K562 (cell line): ENCODE data around the gene WDCP. TPM values are rescaled to one million over a fixed set of nuclear protein-coding genes. Genes with fewer than 3 reads are reported as not detected.

Experiments
- ARHGAP35 ChIP-seq: fragments of 450-650 bp; IDR thresholded peaks from 2 replicates; pipeline ENCODE4 v1.6.1; 2018; ENCODE audit not compliant: partially characterized antibody
- CREM ChIP-seq: IDR thresholded peaks from 2 replicates; pipeline ENCODE4 v1.6.1; 2014; ENCODE audit warnings: antibody characterized with exemption, low read depth
- DACH1 ChIP-seq: fragments of 450-650 bp; IDR thresholded peaks from 2 replicates; pipeline ENCODE4 v1.6.1; 2018; ENCODE audit not compliant: partially characterized antibody
- FOXK2 ChIP-seq, 2 experiments: fragments of 450-650 bp; IDR thresholded peaks in 1 of 2; conservative IDR thresholded peaks in 1 of 2; 2 replicates each; pipeline ENCODE4 v1.6.1; 2016; ENCODE audit warnings: low read depth in 2 of 2, mild to moderate bottlenecking in 1 of 2
- HMG20A ChIP-seq: fragments of 450-650 bp; formaldehyde crosslinking; conservative IDR thresholded peaks from 2 replicates; pipeline ENCODE4 v1.4.0; 2020; ENCODE audit warnings: mild to moderate bottlenecking, mixed read lengths
- RAD21 ChIP-seq, 2 experiments: fragments of 250-450 bp in 1 of 2; fragments of 450-650 bp in 1 of 2; sonication (Bioruptor Pico) in 1 of 2; formaldehyde crosslinking in 1 of 2; IDR thresholded peaks in 1 of 2; conservative IDR thresholded peaks in 1 of 2; 2 replicates each; pipeline versions ENCODE4 v1.4.0 to v1.8.0; 2020 to 2022; ENCODE audit warnings: mild to moderate bottlenecking in 2 of 2, moderate library complexity in 1 of 2
- TAL1 ChIP-seq: fragments of 450-650 bp; IDR thresholded peaks from 2 replicates; pipeline ENCODE4 v1.6.1; 2016; ENCODE audit warnings: mild to moderate bottlenecking
- ZNF146 ChIP-seq: IDR thresholded peaks from one replicate; pipeline ENCODE4 v1.6.1; 2018; ENCODE audit warnings: missing compliant biosample characterization; ENCODE audit not compliant: unreplicated experiment
- ZNF253 ChIP-seq: fragments of 250-450 bp; sonication (Bioruptor Pico); conservative IDR thresholded peaks from 2 replicates; pipeline ENCODE4 v1.6.1; 2021; ENCODE audit warnings: mild to moderate bottlenecking
- ZNF584 ChIP-seq: fragments of 200-800 bp; sonication (Bioruptor generic); IDR thresholded peaks from 2 replicates; pipeline ENCODE4 v1.6.1; 2016; ENCODE audit warnings: low read depth, mild to moderate bottlenecking, missing genetic modification characterization, missing compliant biosample characterization
- ZNF717 ChIP-seq: fragments of 250-450 bp; sonication (Bioruptor Pico); IDR thresholded peaks from 2 replicates; pipeline ENCODE4 v1.5.0; 2021
- ZNF77 ChIP-seq: fragments of 250-450 bp; sonication (Bioruptor Pico); IDR thresholded peaks from 2 replicates; pipeline ENCODE4 v1.5.0; 2020
- polyA plus RNA-seq, 8 experiments: library from polyadenylated mRNA; depleted of rRNA in 4 of 8; stranded (reverse) in 5 of 8; unstranded in 3 of 8; fragments of >200 nt; fragmentation: Nextera tagmentation in 2 of 8; fragmentation: Illumina TruSeq in 1 of 8; extraction: Ambion mirVana in 2 of 8; extraction: Trizol in 1 of 8; gene quantifications; 2 replicates each; pipeline versions ENCODE4 v1.2.1 to v1.2.3, GENCODE V29; 2011 to 2014; ENCODE audit warnings: inconsistent platforms in 1 of 8, missing spikeins in 1 of 8
- total RNA-seq, 7 experiments: library from RNA; depleted of rRNA in 6 of 7; stranded (reverse); fragments of >200 nt in 6 of 7; fragmentation: Illumina TruSeq in 2 of 7; extraction: Trizol in 2 of 7; gene quantifications; 2 replicates each; pipeline versions ENCODE4 v1.2.1 to v1.2.3, GENCODE V29; 2011 to 2021; ENCODE audit warnings: low replicate concordance in 1 of 7
- TF ChIP-seq, protein P1 (sequence below): IDR thresholded peaks from 2 replicates; pipeline ENCODE4 v1.6.1; 2014; ENCODE audit warnings: antibody characterized with exemption
- TF ChIP-seq, protein P2 (sequence below): fragments of 450-650 bp; formaldehyde crosslinking; IDR thresholded peaks from 2 replicates; pipeline ENCODE4 v1.4.0; 2020; ENCODE audit warnings: mild to moderate bottlenecking, moderate library complexity
- TF ChIP-seq, protein P3 (sequence below), 2 experiments: fragments of 450-650 bp; formaldehyde crosslinking in 1 of 2; IDR thresholded peaks; 2 replicates each; pipeline versions ENCODE4 v1.4.0 to v1.6.1; 2014 to 2020; ENCODE audit warnings: mild to moderate bottlenecking in 2 of 2, borderline replicate concordance in 1 of 2, low read depth in 1 of 2
- TF ChIP-seq, protein P4 (sequence below): IDR thresholded peaks from 2 replicates; pipeline ENCODE4 v1.6.1; 2012; ENCODE audit warnings: low read depth, low read length, improper control_type of control experiment, borderline replicate concordance

WDCP gene
- total and polyA plus RNA-seq, 9 of the 15 experiments (the other 6 are each of a cell fraction or from before 2014, with no cell fraction given) = 10.1 to 41.4 (median 21.8) TPM

DNA sequence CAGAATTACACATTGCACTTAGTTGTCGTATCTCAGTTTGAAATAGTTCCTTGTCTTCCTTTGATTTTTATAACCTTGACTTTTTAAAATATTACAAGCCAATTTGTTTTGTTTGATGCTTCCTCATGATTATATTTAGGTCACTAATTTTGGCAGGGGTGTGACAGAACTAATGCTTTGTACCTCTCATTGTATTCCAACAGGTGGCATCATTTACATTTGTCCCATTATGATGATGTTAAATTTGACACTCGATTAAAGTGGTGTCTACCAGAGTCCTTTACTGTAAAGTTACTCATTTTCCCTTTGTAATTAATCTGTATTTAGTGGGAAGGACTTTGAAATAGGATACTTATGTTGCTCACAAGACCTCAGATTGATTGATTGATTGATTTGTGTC lies 58.8 kb downstream of the WDCP start (continued):
- TF ChIP-seq, protein P1, sequence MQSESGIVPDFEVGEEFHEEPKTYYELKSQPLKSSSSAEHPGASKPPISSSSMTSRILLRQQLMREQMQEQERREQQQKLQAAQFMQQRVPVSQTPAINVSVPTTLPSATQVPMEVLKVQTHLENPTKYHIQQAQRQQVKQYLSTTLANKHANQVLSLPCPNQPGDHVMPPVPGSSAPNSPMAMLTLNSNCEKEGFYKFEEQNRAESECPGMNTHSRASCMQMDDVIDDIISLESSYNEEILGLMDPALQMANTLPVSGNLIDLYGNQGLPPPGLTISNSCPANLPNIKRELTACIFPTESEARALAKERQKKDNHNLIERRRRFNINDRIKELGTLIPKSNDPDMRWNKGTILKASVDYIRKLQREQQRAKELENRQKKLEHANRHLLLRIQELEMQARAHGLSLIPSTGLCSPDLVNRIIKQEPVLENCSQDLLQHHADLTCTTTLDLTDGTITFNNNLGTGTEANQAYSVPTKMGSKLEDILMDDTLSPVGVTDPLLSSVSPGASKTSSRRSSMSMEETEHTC = no peak
- TF ChIP-seq ZNF717 (CRISPR knock-in tag) (no peak), FOXK2 (conservative IDR thresholded peaks at IDR 0.05 in 1 of 2, IDR thresholded peaks at IDR 0.05 in 1 of 2; ENCODE audit: low read depth in 2 of 2) (no peak), ZNF584 (no peak), ZNF253 (CRISPR knock-in tag) (no peak), DACH1 (no peak), HMG20A (CRISPR knock-in tag) (no peak), ZNF146 (CRISPR knock-in tag) (no peak), ZNF77 (CRISPR knock-in tag) (no peak), TAL1 (no peak), RAD21 (CRISPR knock-in tag; conservative IDR thresholded peaks at IDR 0.05 in 1 of 2, IDR thresholded peaks at IDR 0.05 in 1 of 2) (peak; percentile 61 to 71), CREM (peak; percentile 60; the same call in 1 of the 2 replicates), ARHGAP35 (no peak)
- TF ChIP-seq, protein P2, sequence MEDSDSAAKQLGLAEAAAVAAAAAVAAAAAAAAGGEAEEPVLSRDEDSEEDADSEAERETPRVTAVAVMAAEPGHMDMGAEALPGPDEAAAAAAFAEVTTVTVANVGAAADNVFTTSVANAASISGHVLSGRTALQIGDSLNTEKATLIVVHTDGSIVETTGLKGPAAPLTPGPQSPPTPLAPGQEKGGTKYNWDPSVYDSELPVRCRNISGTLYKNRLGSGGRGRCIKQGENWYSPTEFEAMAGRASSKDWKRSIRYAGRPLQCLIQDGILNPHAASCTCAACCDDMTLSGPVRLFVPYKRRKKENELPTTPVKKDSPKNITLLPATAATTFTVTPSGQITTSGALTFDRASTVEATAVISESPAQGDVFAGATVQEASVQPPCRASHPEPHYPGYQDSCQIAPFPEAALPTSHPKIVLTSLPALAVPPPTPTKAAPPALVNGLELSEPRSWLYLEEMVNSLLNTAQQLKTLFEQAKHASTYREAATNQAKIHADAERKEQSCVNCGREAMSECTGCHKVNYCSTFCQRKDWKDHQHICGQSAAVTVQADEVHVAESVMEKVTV = peak; percentile 48
- TF ChIP-seq, protein P3, sequence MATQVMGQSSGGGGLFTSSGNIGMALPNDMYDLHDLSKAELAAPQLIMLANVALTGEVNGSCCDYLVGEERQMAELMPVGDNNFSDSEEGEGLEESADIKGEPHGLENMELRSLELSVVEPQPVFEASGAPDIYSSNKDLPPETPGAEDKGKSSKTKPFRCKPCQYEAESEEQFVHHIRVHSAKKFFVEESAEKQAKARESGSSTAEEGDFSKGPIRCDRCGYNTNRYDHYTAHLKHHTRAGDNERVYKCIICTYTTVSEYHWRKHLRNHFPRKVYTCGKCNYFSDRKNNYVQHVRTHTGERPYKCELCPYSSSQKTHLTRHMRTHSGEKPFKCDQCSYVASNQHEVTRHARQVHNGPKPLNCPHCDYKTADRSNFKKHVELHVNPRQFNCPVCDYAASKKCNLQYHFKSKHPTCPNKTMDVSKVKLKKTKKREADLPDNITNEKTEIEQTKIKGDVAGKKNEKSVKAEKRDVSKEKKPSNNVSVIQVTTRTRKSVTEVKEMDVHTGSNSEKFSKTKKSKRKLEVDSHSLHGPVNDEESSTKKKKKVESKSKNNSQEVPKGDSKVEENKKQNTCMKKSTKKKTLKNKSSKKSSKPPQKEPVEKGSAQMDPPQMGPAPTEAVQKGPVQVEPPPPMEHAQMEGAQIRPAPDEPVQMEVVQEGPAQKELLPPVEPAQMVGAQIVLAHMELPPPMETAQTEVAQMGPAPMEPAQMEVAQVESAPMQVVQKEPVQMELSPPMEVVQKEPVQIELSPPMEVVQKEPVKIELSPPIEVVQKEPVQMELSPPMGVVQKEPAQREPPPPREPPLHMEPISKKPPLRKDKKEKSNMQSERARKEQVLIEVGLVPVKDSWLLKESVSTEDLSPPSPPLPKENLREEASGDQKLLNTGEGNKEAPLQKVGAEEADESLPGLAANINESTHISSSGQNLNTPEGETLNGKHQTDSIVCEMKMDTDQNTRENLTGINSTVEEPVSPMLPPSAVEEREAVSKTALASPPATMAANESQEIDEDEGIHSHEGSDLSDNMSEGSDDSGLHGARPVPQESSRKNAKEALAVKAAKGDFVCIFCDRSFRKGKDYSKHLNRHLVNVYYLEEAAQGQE (IDR thresholded peaks at IDR 0.05; ENCODE audit: borderline replicate concordance) = peak; percentile 69; the same call in 1 of the 2 replicates
- TF ChIP-seq, protein P3 (CRISPR knock-in tag; IDR thresholded peaks at IDR 0.05; ENCODE audit: low read depth) = no peak
- TF ChIP-seq, protein P4, sequence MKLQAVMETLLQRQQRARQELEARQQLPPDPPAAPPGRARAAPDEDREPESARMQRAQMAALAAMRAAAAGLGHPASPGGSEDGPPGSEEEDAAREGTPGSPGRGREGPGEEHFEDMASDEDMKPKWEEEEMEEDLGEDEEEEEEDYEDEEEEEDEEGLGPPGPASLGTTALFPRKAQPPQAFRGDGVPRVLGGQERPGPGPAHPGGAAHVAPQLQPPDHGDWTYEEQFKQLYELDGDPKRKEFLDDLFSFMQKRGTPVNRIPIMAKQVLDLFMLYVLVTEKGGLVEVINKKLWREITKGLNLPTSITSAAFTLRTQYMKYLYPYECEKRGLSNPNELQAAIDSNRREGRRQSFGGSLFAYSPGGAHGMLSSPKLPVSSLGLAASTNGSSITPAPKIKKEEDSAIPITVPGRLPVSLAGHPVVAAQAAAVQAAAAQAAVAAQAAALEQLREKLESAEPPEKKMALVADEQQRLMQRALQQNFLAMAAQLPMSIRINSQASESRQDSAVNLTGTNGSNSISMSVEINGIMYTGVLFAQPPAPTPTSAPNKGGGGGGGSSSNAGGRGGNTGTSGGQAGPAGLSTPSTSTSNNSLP = peak; percentile 65; the same call in 1 of the 2 replicates
